Smooth muscle cell (in vitro differentiated cells): ENCODE results near the gene CFAP73. TPM values are rescaled to one million over a fixed set of nuclear protein-coding genes. Genes with fewer than 3 reads are reported as not detected.

Experiments
- DNase-seq: peaks from one replicate; lab custom pipeline; 2025; ENCODE audit not compliant: unreplicated experiment; lab: John Stamatoyannopoulos, UW
- H2AFZ ChIP-seq: fragments of 200-600 bp; sonication (generic); 2 replicates; pipeline ENCODE4 v1.6.0; 2016; ENCODE audit warnings: antibody characterized with exemption, low read depth, mild to moderate bottlenecking
- H3F3A ChIP-seq: fragments of 200-600 bp; sonication (generic); 2 replicates; pipeline ENCODE4 v1.6.0; 2017; ENCODE audit warnings: antibody characterized with exemption, low read depth
- H3K27ac ChIP-seq: fragments of 200-600 bp; sonication (generic); 2 replicates; pipeline ENCODE4 v1.5.1; 2016; ENCODE audit warnings: low read depth, mild to moderate bottlenecking
- H3K27me3 ChIP-seq: fragments of 200-600 bp; sonication (generic); 2 replicates; pipeline ENCODE4 v1.6.1; 2016; ENCODE audit warnings: low read depth, mild to moderate bottlenecking
- H3K36me3 ChIP-seq: fragments of 200-600 bp; sonication (generic); 2 replicates; pipeline ENCODE4 v1.5.1; 2016; ENCODE audit warnings: low read depth
- H3K4me1 ChIP-seq: fragments of 200-600 bp; sonication (generic); 2 replicates; pipeline ENCODE4 v1.5.1; 2016; ENCODE audit warnings: low read depth
- H3K4me2 ChIP-seq: fragments of 200-600 bp; sonication (generic); 2 replicates; pipeline ENCODE4 v1.6.0; 2016; ENCODE audit warnings: mild to moderate bottlenecking
- H3K4me3 ChIP-seq: fragments of 200-600 bp; sonication (generic); 2 replicates; pipeline ENCODE4 v1.5.1; 2016; ENCODE audit warnings: mild to moderate bottlenecking
- H3K79me2 ChIP-seq: fragments of 200-600 bp; sonication (generic); 2 replicates; pipeline ENCODE4 v1.6.0; 2016; ENCODE audit warnings: low read depth, mild to moderate bottlenecking
- H3K9ac ChIP-seq: fragments of 200-600 bp; sonication (generic); 2 replicates; pipeline ENCODE4 v1.6.0; 2016; ENCODE audit warnings: low read depth
- H3K9me3 ChIP-seq: fragments of 200-600 bp; sonication (generic); replicated peaks from 2 replicates; pipeline ENCODE4 v1.5.1; 2016; ENCODE audit warnings: low read depth
- H4K20me1 ChIP-seq: fragments of 200-600 bp; sonication (generic); 2 replicates; pipeline ENCODE4 v1.6.0; 2016; ENCODE audit warnings: low read depth
- CTCF ChIP-seq: fragments of 200-600 bp; sonication (generic); IDR thresholded peaks from 2 replicates; pipeline ENCODE4 v1.5.1; 2017; ENCODE audit warnings: borderline replicate concordance, mild to moderate bottlenecking, antibody characterized with exemption; ENCODE audit not compliant: insufficient read depth, poor library complexity, severe bottlenecking
- WGBS: methylation state at CpG from one replicate; pipeline ENCODE4 v1.1.7; 2016; ENCODE audit warnings: low lambda C conversion rate; 5-methylcytosine and 5-hydroxymethylcytosine counted together
- polyA plus RNA-seq: library from polyadenylated mRNA; unstranded; fragments of >200 nt; fragmentation: Nextera tagmentation; extraction: Ambion mirVana; gene quantifications from 2 replicates; pipeline ENCODE4 v1.2.1, GENCODE V29; 2016
- total RNA-seq: library from RNA; depleted of rRNA; stranded (reverse); fragments of >200 nt; gene quantifications from 2 replicates; pipeline ENCODE4 v1.2.3, GENCODE V29; 2014

Gene CFAP73
- total and polyA plus RNA-seq, 2 experiments from 2014 or later, result not detected

DNA sequence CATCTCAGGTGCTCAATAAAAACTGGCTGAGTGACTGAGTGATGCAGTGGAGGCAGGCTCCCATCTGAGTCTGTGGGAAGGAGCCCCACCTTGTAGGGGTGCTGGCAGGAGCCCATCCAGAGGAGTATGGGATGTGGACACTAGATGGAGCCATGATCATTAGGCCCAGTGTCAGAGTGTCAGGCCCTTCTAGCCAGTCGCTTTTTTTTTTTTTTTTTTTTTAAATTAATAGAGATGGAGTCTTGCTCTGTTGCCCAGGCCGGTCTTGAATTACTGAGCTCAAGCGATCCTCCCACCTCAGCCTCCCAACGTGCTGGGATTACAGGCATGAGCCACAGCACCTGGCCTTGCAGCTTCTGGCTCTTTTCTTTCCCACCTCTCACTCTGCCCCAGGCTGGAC, 47.5 kb downstream of the CFAP73 start:
- no peak for DNase-seq
- H3K27ac ChIP-seq, result no peak overlapping the region
- H3F3A ChIP-seq, result peaks cover 13% of the 10 kb centered on the region
- peak; percentile 53 for TF ChIP-seq CTCF
- no peaks in the 10 kb centered on the region for H3K27me3 ChIP-seq
- no peak overlapping the region for H3K4me2 ChIP-seq
- no peak overlapping the region for H3K9ac ChIP-seq
- H4K20me1 ChIP-seq, result no peaks in the 10 kb centered on the region
- no peak overlapping the region for H3K4me3 ChIP-seq
- no peak overlapping the region for H2AFZ ChIP-seq
- H3K79me2 ChIP-seq, result no peaks in the 10 kb centered on the region
- H3K9me3 ChIP-seq, result no peaks in the 10 kb centered on the region
- 30% methylated on average over 4 of the region's 4 CpGs for WGBS
- H3K4me1 ChIP-seq, result peaks cover 8% of the 10 kb centered on the region
- no peaks in the 10 kb centered on the region for H3K36me3 ChIP-seq

DNA sequence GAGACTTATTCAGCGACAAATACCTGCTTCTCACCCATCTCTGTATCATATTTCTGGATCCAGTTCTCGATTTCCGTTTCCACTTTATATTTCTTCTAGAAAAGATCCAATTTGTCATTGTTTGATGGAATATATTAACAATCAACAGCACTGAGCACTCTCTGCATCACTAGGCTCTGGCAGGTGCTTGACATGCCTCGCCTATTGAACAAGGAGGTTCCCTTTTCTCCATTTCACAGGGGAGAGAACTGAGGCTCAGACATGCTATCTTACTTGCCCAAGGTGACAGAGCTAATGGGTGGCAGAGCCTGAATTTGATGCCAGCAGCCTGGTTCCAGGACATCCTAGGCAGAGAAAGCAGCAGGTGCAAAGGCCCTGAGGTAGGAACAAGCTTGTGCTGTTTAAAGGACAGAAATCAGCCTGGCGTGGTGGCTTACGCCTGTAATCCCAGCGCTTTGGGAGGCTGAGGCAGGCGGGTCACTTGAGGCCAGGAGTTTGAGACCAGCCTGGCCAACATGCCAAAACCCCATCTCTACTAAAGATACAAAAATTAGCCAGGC, 48.1 kb downstream of the CFAP73 start:
- no peak overlapping the region for H3K4me3 ChIP-seq
- no peaks in the 10 kb centered on the region for H4K20me1 ChIP-seq
- no peaks in the 10 kb centered on the region for H3K9me3 ChIP-seq
- no peaks in the 10 kb centered on the region for H3K36me3 ChIP-seq
- peaks cover 7% of the 10 kb centered on the region for H3F3A ChIP-seq
- H3K4me1 ChIP-seq, result peaks cover 8% of the 10 kb centered on the region
- no peak for DNase-seq
- 97% methylated on average over 8 of the region's 8 CpGs for WGBS
- no peaks in the 10 kb centered on the region for H3K79me2 ChIP-seq
- no peaks in the 10 kb centered on the region for H3K27me3 ChIP-seq
- no peak overlapping the region for H2AFZ ChIP-seq
- no peak overlapping the region for H3K9ac ChIP-seq
- H3K4me2 ChIP-seq, result no peak overlapping the region
- TF ChIP-seq CTCF, result no peak
- no peak overlapping the region for H3K27ac ChIP-seq

- Histone ChIP-seq H3K4me2 (no peak overlapping the region), H3K27me3 (no peaks in the 10 kb centered on the region), H3K4me1 (peaks cover 8% of the 10 kb centered on the region), H3K9me3 (no peaks in the 10 kb centered on the region), H4K20me1 (no peaks in the 10 kb centered on the region), H3K9ac (no peak overlapping the region), H3F3A (peaks cover 4% of the 10 kb centered on the region), H2AFZ (no peak overlapping the region), H3K36me3 (no peaks in the 10 kb centered on the region), H3K4me3 (no peak overlapping the region), H3K79me2 (no peaks in the 10 kb centered on the region), H3K27ac (no peak overlapping the region)
- no peak for DNase-seq
- WGBS, result 40% methylated on average over 1 of the region's 1 CpG
- no peak for TF ChIP-seq CTCF
Measured at GRCh38 chr12:113198296-113198695, 48.8 kb downstream of the CFAP73 start.
